GM12874 (cell line): ENCODE results near the gene KAZALD1.

Experiments
- TF ChIP-seq, protein P1 (sequence below): IDR thresholded peaks from 2 replicates; pipeline ENCODE4 v1.5.1; 2011; ENCODE audit warnings: low read depth, mild to moderate bottlenecking, control low read depth, low read length, moderate library complexity; ENCODE audit not compliant: insufficient read depth

Gene KAZALD1

GRCh38 chr10:101069441-101069840 is 7.7 kb downstream of the KAZALD1 start:
- TF ChIP-seq, protein P1, sequence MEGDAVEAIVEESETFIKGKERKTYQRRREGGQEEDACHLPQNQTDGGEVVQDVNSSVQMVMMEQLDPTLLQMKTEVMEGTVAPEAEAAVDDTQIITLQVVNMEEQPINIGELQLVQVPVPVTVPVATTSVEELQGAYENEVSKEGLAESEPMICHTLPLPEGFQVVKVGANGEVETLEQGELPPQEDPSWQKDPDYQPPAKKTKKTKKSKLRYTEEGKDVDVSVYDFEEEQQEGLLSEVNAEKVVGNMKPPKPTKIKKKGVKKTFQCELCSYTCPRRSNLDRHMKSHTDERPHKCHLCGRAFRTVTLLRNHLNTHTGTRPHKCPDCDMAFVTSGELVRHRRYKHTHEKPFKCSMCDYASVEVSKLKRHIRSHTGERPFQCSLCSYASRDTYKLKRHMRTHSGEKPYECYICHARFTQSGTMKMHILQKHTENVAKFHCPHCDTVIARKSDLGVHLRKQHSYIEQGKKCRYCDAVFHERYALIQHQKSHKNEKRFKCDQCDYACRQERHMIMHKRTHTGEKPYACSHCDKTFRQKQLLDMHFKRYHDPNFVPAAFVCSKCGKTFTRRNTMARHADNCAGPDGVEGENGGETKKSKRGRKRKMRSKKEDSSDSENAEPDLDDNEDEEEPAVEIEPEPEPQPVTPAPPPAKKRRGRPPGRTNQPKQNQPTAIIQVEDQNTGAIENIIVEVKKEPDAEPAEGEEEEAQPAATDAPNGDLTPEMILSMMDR, result no peak

- TF ChIP-seq, protein P1, result no peak
These were observed 8.3 kb downstream of the KAZALD1 start for GRCh38 chr10:101070098-101070497.

GRCh38 chr10:101071267-101071884 is 9.6 kb downstream of the KAZALD1 start:
- TF ChIP-seq, protein P1, result no peak

DNA sequence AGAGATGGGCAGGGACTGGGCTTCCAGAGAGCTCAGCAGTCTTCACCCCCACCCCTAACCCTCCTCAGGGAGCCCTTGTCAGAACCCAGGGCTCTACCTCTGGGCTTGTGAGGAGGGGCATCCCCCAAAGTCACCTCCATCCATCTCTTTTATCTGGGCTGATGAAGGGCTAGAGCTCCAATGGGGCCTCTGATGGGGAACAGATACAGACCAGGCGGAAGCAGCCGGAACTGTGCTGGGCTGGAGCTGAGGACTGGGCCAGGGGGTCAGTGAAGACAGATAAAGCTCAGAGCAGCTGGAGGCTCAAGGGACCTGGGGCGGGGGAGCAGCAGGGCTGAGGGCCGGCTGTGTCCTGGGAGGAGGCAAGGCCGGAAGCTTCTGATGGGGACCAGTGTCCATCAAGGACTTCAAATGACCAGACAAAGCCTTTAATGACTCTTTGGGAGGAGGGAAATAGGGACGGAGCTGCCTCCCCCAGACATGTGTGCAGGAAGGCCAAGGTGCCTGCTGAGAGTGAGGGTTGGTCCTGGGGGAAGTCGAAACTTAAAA is 10.2 kb downstream of the KAZALD1 start:
- TF ChIP-seq, protein P1, result no peak

DNA sequence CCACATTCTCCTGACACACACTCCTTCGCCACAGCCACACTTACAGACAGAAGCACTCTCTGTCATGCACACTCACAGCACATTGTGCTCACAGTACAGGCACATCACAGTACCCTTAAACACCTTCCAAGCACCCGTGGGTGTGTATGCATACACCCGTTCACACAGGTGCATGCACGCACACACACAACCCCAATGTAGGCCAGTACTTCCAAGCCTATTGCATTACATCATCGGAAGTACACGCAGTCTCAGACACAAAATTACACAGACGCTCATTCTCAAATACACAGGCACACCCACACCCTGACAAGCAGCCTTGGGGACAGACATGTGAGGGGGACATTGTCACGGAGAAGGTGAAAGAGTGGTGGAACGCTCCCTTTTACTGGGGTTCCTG is 11.1 kb downstream of the KAZALD1 start:
- TF ChIP-seq, protein P1, result no peak

DNA sequence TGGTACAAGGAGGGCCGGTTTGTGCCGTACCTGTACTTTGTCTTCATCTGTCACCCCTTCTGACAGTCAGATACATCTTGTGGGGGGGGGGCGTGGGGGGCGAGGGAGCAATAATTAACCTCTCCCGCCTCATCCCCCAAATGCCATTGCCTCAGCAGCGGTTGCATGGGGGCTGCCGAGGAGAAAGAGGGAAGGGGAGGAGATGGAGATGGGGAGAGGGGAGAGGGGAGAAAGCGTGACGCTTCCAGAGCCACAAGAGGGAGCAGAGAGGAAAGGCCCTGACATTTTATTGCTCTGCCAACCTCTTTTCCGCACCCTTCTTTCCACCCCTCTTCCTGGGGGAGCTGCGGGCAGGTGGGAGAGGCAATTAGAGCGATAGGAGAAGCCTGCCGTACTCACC is 11.8 kb downstream of the KAZALD1 start:
- TF ChIP-seq, protein P1, result no peak

- TF ChIP-seq, protein P1, result no peak
These were observed 14.0 kb downstream of the KAZALD1 start for GRCh38 chr10:101075775-101076174.
